Testis (tissue), 2 donors: ENCODE data around the gene ZBTB18.

Experiments used
- CTCF ChIP-seq, 3 experiments: fragments of 450-650 bp in 2 of 3; fragments of 200-600 bp in 1 of 3; sonication (generic) in 1 of 3; IDR thresholded peaks; one replicate each; pipeline ENCODE4 v1.5.1; 2016 to 2019; ENCODE audit warnings: antibody characterized with exemption in 3 of 3, mild to moderate bottlenecking in 2 of 3, moderate library complexity in 1 of 3
- POLR2A ChIP-seq: fragments of 450-650 bp; IDR thresholded peaks from one replicate; pipeline ENCODE4 v1.6.1; 2017; ENCODE audit warnings: antibody characterized with exemption, mild to moderate bottlenecking, moderate library complexity

- TF ChIP-seq CTCF (IDR thresholded peaks at IDR 0.05) (no peak), POLR2A (no peak)
These were observed 8.8 kb upstream of the ZBTB18 start for GRCh38 chr1:244042293-244042692.
